GM18861 (cell line): ENCODE results near the gene BRPF3.
"Not testable (repeated sequence)": the region's sequence is repeated elsewhere in the genome, so short reads cannot be mapped to it uniquely, and the experiment has no call there.

ENCODE experiments used
- ATAC-seq: cut with Tn5 transposase; IDR thresholded peaks from one replicate; pipeline ENCODE4 v1.9.1; 2021; ENCODE audit not compliant: unreplicated experiment

Gene BRPF3

GRCh38 chr6:36200154-36200891 is 3.8 kb downstream of the BRPF3 start:
- no peak for ATAC-seq

GRCh38 chr6:36200998-36201596 is 4.6 kb downstream of the BRPF3 start:
- ATAC-seq = no peak

DNA sequence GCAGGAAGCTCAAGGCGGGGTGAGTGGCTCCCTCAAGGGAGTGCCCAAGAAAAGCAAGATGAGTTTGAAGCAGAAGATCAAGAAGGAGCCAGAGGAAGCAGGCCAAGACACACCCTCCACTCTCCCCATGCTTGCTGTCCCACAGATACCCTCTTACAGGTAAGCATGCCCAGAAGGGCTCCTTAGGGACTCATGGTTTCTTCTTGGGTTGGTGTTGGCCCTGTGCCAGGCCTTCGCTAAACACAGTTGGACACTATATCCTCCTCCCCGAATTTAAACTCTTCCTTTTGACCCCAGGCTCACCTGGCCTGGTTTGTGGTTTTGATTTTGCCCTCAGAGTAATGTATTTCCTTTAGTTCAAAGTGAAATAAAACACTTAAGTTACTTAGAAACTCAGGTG is 5.1 kb downstream of the BRPF3 start:
- no peak for ATAC-seq

DNA sequence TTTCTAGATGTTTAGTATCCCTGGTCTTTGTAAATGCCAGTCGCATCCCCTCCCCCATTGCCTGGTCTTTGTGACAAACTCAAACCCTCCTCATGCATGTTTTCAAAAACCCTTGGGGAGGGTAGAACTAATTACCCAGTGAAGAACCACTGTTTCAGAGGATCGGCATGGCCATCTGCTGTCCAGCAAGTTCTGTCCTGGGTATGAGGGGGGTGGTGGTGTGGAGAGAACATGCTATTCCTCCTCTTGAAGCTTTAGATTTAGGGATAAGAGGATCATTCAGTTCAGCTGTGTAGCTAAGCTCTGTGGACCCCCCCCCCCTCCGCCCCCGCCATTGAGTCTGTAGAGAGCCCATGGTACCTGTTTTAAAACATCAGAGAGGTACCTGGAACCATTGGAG is 5.6 kb downstream of the BRPF3 start:
- no peak for ATAC-seq

DNA sequence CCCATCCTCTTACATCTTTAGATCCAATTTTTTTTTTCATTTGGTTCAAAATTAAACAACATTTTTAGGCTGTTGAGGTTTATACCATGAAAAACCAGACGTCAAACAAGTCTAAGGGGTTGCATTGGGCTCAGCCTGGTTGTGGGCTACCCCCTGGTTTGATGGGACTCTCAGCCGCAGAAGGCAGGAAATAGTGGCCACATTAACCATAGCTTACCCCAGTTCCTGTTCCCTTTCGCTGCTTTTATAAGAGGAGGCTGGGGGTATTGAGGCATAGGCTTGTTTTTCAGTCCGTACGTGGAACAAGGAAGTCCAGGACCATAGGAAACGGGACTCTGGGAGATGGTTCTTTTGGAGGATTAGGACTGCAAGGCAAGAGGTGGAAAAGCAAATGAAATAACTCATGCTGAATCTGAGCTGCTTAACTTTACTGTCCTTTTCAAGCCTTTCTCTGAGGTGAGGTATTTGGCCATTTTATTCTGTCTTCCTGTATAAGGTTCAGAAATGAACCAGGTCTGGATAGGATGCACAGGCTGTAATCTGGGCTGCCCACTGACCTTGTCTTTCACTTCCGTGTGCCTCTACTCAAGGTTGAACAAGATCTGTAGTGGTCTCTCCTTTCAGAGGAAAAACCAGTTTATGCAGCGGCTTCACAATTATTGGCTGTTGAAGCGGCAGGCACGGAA is 7.7 kb downstream of the BRPF3 start:
- no peak for ATAC-seq

GRCh38 chr6:36207155-36207554 is 10.6 kb downstream of the BRPF3 start:
- ATAC-seq = no peak

DNA sequence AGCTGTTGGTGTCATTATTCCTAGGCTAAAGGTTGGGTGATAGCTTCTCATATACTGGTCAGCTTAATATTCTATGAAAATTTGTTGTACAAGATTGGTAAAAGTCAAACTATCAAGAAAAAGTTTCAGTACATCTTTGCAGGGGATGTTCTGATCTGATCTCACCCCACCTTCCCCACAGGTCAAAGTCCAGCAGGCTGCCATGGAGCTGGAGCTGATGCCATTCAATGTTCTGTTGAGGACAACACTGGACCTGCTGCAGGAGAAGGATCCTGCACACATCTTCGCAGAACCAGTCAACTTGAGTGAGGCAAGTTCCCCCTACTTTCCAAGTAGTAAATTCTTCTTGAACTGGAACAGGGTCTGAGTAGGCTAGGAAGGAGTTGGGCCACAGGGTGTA is 13.1 kb downstream of the BRPF3 start:
- ATAC-seq = no peak

DNA sequence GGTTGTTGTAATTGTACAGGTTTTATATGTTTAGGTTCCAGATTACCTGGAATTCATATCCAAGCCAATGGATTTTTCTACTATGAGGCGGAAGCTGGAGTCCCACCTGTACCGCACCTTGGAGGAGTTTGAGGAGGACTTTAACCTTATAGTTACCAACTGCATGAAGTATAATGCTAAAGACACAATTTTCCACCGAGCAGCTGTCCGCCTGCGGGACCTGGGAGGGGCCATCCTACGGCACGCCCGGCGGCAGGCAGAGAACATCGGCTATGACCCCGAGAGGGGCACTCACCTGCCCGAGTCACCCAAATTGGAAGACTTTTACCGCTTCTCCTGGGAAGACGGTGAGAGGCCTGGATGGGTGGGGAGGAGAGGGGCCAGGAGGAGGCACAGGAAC is 13.6 kb downstream of the BRPF3 start:
- no peak for ATAC-seq

- no peak for ATAC-seq
Observed at GRCh38 chr6:36210886-36211595, 14.5 kb downstream of the BRPF3 start.

GRCh38 chr6:36216559-36216958 is 20.0 kb downstream of the BRPF3 start:
- ATAC-seq = no peak

GRCh38 chr6:36217188-36217587 is 20.6 kb downstream of the BRPF3 start:
- no peak for ATAC-seq

DNA sequence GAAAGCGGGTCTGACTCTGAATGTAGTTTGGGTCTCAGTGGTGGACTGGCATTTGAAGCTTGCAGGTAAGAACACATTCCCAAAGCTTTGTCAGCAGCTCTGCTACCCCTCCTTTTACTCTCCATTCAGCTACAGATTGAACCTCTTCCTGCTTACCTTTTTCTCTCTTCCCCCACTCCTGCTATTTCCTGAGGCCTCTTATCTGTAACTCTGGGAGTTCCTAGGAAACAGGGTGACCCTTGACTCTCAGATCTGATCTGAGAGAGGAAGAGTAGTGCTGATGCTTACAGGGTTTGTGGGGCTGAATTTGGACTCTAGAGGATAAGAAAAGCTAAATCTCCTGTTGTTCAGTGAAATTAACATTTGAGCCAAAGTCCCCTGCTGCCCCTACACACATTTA is 21.4 kb downstream of the BRPF3 start:
- ATAC-seq = no peak

- not testable (repeated sequence) for ATAC-seq
Observed at GRCh38 chr6:36218516-36218915, 22.0 kb downstream of the BRPF3 start.

- no peak for ATAC-seq
Observed at GRCh38 chr6:36219081-36219480, 22.5 kb downstream of the BRPF3 start.

GRCh38 chr6:36220226-36220625 is 23.7 kb downstream of the BRPF3 start:
- ATAC-seq = no peak

DNA sequence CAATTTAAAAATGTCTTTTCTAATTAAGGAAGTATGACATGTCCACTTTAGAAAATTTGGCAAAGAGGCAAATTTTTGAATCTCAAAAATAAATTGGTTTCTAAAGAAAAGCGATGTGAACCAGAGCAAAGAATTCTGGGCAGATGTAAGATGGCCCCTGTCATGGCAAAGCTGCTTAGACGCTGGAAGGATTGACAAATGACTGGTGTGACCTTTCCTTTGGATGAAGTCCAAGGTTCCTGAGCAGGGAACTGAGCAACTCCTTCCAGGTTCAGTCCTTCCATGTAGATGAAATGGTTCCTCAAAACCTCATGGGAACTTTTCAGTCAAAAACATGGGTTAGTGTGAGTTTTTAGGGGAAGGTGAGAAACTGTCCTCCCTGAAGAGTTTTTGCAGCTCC is 25.1 kb downstream of the BRPF3 start:
- no peak for ATAC-seq

GRCh38 chr6:36222924-36223323 is 26.4 kb downstream of the BRPF3 start:
- no peak for ATAC-seq

DNA sequence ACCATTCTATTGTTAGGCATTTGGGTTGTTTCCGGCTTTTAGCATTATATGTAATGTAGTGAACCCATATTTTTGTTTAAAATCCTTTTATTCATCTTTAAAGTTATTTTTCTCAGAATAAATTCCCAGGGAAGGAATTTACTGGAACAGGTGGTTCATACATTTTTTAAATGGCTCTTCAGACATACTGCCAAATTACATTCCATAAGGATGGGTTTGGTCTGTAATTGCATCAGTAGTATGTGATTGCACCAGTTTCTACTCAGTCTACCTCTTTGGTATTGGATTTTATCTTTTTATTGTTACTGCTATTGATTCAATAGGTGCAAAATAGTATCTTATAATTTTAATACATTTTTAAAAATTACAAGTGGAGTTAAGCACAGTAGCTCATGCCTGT is 27.2 kb downstream of the BRPF3 start:
- ATAC-seq = no peak

DNA sequence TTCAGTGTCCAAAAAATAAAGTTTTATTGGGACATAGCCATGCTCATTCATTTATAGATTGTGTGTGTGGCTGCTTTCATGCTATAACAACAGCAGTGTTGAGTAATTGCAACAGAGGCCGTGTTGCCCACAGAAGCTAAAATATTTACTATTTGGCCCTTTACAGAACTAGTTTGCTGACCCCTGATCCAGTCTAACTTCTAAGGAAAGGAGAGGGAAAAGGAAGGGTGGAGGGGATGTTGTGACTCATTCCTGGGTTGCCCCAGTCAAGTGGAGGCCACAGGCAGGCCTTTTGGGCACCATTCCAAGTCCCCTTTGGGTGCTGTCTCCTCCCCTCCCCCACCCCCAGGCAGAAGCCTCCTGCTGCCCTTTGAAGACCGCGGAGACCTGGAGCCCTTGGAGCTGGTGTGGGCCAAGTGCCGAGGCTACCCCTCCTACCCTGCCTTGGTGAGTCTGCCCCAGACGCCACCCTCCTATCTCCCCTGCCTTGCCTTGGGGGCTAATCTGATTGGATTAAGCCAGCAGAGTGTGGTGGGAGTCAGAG is 28.4 kb downstream of the BRPF3 start:
- ATAC-seq = no peak

DNA sequence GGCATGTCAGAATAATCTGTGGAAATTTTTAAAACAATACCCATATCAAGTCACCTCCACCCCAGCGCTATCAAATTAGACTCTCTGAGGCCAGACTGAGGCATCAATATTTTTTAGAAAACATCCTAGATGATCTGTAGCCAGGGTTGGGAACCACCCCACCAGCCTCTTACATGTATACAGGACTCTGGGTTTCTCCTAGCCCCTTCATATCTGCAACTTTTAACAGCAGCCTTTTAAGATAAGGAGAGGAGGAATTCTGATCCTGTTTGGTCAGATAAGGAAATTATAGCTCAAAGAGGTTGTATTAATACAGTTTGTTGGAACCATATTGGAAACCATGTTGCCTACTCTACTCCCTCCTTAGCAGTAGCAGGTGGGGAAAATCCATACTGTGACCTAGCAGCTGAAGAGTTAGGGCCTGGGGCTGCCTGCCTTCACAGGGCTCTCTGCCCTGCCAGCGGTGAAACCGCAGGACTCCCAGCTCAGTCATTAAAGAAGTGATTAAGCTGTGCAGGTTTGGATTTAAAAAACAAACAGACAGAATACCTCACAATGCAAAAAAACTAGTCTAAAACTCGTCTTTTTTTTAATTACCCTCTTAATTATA is 30.0 kb downstream of the BRPF3 start:
- no peak for ATAC-seq
